WI38 (cell line): ENCODE results near the gene PATZ1.

Source experiments
- H3K4me3 ChIP-seq: 2 replicates; pipeline ENCODE4 v1.5.1; 2011; ENCODE audit warnings: low read depth, mild to moderate bottlenecking, control low read depth, low read length
- TF ChIP-seq, protein P1 (sequence below): IDR thresholded peaks from 2 replicates; pipeline ENCODE4 v1.5.1; 2012; ENCODE audit warnings: low read depth, mild to moderate bottlenecking, control low read depth, low read length

The PATZ1 gene

DNA sequence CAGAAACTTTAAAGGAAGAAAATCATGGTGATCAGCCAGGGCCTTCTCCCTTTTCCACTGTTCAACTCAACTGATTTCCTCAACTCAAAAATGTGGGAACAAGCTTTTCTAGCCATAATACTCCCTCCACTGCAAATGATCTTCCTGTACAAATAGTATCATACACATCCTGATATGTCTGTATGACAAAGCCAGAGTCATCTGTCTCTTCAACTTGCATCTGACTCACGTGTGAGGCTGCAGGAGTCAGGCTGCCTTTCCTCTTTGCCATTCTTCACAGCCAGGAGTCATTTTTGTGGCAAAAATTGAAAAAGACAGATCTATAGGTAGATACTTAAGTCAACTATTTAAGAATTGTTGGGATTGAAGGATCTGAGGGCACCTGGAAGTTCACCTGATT, 13.3 kb downstream of the PATZ1 start:
- no peak overlapping the region for H3K4me3 ChIP-seq
- TF ChIP-seq, protein P1, sequence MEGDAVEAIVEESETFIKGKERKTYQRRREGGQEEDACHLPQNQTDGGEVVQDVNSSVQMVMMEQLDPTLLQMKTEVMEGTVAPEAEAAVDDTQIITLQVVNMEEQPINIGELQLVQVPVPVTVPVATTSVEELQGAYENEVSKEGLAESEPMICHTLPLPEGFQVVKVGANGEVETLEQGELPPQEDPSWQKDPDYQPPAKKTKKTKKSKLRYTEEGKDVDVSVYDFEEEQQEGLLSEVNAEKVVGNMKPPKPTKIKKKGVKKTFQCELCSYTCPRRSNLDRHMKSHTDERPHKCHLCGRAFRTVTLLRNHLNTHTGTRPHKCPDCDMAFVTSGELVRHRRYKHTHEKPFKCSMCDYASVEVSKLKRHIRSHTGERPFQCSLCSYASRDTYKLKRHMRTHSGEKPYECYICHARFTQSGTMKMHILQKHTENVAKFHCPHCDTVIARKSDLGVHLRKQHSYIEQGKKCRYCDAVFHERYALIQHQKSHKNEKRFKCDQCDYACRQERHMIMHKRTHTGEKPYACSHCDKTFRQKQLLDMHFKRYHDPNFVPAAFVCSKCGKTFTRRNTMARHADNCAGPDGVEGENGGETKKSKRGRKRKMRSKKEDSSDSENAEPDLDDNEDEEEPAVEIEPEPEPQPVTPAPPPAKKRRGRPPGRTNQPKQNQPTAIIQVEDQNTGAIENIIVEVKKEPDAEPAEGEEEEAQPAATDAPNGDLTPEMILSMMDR: no peak

DNA sequence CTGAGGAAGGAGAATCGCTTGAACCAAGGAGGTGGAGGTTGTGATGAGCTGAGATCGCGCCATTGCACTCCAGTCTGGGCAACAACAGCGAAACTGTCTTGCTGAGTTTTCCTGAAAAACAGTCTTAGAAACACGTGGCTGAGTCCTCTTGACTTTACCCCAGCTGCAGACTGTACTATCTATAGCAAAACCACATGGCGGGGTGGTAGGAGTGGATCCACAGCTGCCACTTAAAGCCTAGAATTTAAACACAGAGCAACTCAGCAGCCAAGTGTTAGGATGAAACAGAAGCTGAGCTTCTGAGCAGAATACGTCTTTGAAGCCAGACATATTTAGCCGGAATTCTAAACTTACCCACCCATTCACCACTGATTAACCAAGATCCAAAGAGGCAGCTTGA, 14.1 kb downstream of the PATZ1 start:
- H3K4me3 ChIP-seq: no peak overlapping the region
- TF ChIP-seq, protein P1: no peak

DNA sequence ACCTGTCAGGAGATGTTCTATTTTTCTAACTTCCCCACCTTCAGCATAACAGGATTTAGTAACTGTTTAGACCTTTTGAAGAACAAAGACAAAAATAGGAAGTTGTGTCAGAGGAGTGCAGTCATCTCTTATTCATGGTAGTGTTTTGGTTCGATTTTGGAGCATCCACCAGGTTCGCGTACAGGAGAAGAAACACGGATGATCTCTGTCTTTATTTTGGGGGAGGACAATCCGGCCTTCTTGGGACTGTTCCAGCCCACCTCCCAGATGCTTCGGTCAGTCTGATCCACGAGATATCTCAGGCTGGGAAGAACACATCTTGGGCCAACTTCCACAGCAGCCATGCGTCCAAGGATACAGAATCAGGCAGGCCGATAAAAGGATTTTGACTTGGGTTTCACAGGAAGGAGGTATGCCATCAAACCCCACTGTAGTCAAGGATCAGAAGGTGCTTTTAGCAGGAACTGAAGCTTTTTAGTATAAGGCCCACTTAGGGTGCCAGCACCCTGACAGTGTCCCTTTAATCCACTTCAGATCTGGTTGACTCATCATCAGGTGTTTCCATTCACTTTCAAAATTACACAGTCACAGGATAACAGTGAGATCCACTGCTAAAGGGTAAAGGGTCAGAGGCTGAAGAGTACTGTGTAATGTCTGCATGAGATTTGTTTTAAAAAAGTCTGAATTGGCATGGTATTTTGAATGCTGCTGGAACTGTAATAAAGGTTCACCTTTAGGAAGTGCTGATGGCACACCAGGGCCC, 16.5 kb downstream of the PATZ1 start:
- TF ChIP-seq, protein P1: no peak

DNA sequence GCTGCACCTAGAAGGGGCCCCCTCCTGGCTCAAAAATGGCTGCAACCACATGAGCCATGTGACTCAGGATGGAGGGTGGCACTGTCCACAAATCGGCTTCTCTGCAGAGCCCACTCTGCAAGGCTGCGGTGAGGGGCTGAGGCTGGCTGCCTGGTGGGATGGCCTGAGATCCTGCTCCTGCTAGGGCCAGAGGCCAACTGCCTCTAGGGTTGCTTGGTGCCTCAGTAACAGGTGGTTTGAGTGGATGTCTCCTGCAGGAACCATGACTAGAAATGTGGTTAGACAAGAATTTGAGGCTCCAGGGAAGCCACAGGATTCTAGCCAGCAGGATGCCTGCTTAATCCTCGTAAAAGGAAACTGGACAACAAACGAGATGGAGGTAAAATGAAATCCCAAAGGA, 17.1 kb downstream of the PATZ1 start:
- TF ChIP-seq, protein P1: no peak
- H3K4me3 ChIP-seq: no peak overlapping the region

More for the DNA sequence above, 16.5 kb downstream of the PATZ1 start:
- H3K4me3 ChIP-seq: no peak overlapping the region

DNA sequence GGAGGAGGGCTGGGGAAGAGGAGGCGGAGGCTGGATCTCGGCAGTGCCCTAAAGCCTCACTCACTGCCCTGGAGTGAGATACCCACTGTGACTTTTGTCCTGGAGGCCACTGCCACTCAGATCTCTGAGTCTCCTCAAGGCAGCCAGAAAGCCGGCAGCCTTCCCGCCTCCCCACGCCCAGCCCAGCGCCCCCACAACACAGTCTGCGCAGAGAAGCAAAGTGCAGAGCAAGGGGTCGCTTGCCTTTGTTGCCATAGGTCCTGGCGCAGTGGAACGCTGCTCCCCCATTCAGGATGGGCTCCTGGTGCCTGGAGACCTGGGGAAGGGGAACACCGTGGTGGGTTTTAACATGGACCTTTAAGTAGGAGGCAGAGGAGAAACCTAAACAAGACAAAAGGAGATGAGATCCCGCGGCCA, 17.6 kb downstream of the PATZ1 start:
- no peak overlapping the region for H3K4me3 ChIP-seq
- TF ChIP-seq, protein P1: no peak

DNA sequence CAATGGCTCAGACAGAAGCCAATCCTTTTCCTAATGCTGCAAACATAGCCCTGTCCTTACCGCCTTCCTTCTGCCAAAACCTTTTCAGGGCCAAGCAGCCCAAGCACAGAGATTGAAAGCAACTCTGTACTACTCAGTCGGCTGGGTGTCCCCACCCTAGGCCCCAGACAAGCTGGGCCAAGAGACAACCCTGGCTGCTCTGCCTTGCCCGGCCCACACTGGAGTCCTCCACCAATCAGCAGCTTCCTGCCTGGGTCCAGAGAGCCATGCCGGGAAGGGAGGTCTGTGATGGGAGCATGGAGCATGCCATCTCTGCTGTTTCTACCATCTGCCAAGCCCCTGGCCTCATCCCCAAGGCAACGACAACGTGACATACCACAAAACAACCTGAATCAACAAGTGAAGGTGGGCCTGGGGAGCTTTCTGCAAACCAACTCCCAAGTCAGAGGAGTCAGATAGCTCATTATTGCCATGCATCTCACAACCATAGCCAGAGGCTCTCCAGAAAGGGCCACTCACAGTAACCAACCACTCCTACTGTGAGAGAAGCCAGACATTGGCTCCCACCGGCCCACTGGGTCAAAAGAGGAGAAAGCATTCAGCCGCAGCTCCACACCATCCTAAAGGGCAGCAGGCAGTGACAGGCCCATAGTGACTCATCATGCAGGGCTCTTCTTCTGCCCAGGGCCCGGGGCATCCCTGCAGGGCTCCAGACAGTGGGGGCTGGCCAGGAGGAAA, 18.2 kb downstream of the PATZ1 start:
- TF ChIP-seq, protein P1: no peak
- no peak overlapping the region for H3K4me3 ChIP-seq

DNA sequence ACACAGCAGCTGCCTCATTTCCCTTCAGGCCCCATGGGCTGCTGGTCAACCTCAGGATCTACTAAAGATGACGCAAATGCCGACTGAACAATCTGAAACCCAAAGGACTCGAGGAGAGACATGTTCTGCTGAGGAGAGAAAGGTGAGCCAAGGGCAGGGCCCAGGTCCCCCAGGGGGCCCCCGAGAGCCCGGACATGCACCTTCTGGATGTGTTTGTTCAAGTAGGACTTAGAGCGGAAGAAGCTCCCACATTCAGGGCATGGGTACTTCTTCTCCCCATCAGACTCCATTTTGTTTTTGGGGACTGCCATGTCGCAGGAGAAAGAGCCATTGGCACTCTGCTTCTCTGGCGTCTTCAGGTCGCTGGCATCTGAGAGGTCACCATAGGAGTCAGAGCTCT, 19.3 kb downstream of the PATZ1 start:
- no peak overlapping the region for H3K4me3 ChIP-seq
- TF ChIP-seq, protein P1: no peak
